Progenitor cell of endocrine pancreas (in vitro differentiated cells): Measurements from ENCODE around the gene PRKACB. TPM values are rescaled to one million over a fixed set of nuclear protein-coding genes. Genes with fewer than 3 reads are reported as not detected.

Experiments used
- DNase-seq: peaks from one replicate; pipeline ENCODE4 v3.0.0; 2021; ENCODE audit warnings: low spot score; ENCODE audit not compliant: unreplicated experiment
- H3K27ac Mint-ChIP-seq: 2 replicates; pipeline ENCODE4 v1.8.0; 2021; ENCODE audit warnings: mild to moderate bottlenecking, moderate library complexity, mixed read lengths
- H3K27me3 Mint-ChIP-seq: 2 replicates; pipeline ENCODE4 v1.8.0; 2021; ENCODE audit warnings: mixed read lengths
- H3K36me3 Mint-ChIP-seq: 2 replicates; pipeline ENCODE4 v1.8.0; 2022; ENCODE audit warnings: mixed read lengths; ENCODE audit not compliant: insufficient read depth
- H3K4me1 Mint-ChIP-seq: 2 replicates; pipeline ENCODE4 v1.8.0; 2021; ENCODE audit warnings: low read depth, mixed read lengths
- H3K4me3 Mint-ChIP-seq: 2 replicates; pipeline ENCODE4 v1.8.0; 2021; ENCODE audit warnings: low read depth, mild to moderate bottlenecking, moderate library complexity, mixed read lengths
- H3K9me3 Mint-ChIP-seq: 2 replicates; pipeline ENCODE4 v1.8.0; 2021; ENCODE audit warnings: low read depth, mixed read lengths
- total RNA-seq: library from RNA; stranded (reverse); gene quantifications from 2 replicates; pipeline ENCODE4 v1.2.1, GENCODE V29; 2021
- TF ChIP-seq, protein P1 (sequence below): fragments of 200-600 bp; sonication (generic); IDR thresholded peaks from one replicate; pipeline ENCODE4 v1.5.0; 2021; ENCODE audit warnings: antibody characterized with exemption, mild to moderate bottlenecking; ENCODE audit not compliant: unreplicated experiment

Gene PRKACB
- total RNA-seq, 1 donor from 2014 or later: 101 TPM

- Mint-ChIP-seq H3K27ac (no peak overlapping the region), H3K4me1 (peaks cover 7% of the 10 kb centered on the region), H3K36me3 (peaks cover 36% of the 10 kb centered on the region), H3K4me3 (no peak overlapping the region), H3K27me3 (no peaks in the 10 kb centered on the region), H3K9me3 (peaks cover 16% of the 10 kb centered on the region)
- no peak for DNase-seq
- TF ChIP-seq, protein P1, sequence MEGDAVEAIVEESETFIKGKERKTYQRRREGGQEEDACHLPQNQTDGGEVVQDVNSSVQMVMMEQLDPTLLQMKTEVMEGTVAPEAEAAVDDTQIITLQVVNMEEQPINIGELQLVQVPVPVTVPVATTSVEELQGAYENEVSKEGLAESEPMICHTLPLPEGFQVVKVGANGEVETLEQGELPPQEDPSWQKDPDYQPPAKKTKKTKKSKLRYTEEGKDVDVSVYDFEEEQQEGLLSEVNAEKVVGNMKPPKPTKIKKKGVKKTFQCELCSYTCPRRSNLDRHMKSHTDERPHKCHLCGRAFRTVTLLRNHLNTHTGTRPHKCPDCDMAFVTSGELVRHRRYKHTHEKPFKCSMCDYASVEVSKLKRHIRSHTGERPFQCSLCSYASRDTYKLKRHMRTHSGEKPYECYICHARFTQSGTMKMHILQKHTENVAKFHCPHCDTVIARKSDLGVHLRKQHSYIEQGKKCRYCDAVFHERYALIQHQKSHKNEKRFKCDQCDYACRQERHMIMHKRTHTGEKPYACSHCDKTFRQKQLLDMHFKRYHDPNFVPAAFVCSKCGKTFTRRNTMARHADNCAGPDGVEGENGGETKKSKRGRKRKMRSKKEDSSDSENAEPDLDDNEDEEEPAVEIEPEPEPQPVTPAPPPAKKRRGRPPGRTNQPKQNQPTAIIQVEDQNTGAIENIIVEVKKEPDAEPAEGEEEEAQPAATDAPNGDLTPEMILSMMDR: no peak
These were observed 12.1 kb downstream of the PRKACB start for GRCh38 chr1:84156210-84156621.

- Mint-ChIP-seq H3K4me3 (no peak overlapping the region), H3K9me3 (peaks cover 24% of the 10 kb centered on the region), H3K27me3 (no peaks in the 10 kb centered on the region), H3K36me3 (peaks cover 32% of the 10 kb centered on the region), H3K27ac (no peak overlapping the region), H3K4me1 (peaks cover 6% of the 10 kb centered on the region)
- TF ChIP-seq, protein P1: no peak
- DNase-seq: no peak
These were observed 15.6 kb downstream of the PRKACB start for GRCh38 chr1:84159533-84160240.

- Mint-ChIP-seq H3K4me1 (peaks cover 14% of the 10 kb centered on the region), H3K36me3 (peaks cover 27% of the 10 kb centered on the region), H3K9me3 (peaks cover 19% of the 10 kb centered on the region), H3K27me3 (no peaks in the 10 kb centered on the region), H3K4me3 (no peak overlapping the region), H3K27ac (no peak overlapping the region)
- TF ChIP-seq, protein P1: no peak
- no peak for DNase-seq
These were observed 18.2 kb downstream of the PRKACB start for GRCh38 chr1:84162295-84162694.

DNA sequence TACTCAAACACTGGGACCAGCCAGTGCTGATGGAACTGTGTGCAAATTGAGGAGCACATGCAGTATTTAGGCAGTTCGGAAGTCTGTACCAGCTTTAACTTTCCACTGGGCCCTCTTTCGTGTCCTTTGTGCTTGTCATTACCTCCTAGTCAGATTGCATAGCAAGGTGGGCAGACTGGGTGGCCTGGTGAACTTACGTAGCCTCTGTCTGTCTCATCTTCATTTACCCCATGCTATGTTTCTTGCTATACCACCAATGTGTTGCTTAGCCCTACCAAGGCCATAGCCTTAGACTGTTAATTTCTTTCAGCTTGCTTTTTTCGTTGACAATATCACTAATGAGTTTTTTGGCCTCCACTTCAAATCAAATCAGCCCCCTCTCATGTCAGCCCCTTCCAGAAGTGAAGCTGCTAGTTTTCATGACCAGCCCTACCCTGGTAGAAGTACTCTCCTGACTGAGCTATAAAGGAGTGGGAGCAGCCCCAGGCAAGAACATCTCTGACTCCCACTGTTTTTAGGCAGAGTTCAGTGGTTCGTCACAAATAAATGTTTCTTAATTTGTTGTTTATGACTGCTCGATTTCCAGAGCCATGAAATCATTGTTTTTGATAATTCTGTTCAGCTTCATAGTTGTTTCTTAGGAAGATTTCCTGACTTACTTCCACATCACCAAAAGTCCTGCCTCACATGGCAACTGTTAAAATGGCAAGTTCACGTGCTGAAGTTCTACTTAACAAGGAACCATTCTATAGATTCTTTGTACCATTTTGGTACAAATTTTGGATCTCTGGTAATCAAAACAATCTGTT is 19.3 kb downstream of the PRKACB start:
- no peak overlapping the region for H3K4me3 Mint-ChIP-seq

DNA sequence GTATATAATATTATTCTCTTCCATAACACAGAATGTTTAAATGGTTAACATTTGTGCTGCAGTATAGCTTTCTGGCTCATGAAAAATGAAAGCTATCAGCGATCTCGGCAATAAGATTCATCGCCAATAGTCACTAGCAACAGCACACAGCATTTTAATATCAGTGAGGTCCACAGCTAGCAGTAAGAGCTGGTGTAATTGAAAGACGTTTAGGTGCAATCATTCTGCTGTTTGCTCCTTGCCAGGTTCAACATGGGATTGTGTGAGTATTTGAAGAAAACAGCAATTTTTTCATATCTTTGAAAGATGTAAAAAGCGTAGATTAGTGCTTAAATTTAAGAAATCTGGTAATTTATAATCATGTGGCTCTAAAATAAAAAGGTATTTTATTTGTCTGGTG is 20.1 kb downstream of the PRKACB start:
- Mint-ChIP-seq H3K36me3 (peaks cover 14% of the 10 kb centered on the region), H3K27me3 (no peaks in the 10 kb centered on the region), H3K9me3 (peaks cover 12% of the 10 kb centered on the region), H3K4me3 (no peak overlapping the region), H3K4me1 (peaks cover 14% of the 10 kb centered on the region), H3K27ac (no peak overlapping the region)
- no peak for DNase-seq
- TF ChIP-seq, protein P1: no peak

More for the DNA sequence above, 19.3 kb downstream of the PRKACB start:
- Mint-ChIP-seq H3K27me3 (no peaks in the 10 kb centered on the region), H3K27ac (peak overlapping the region; percentile 58), H3K36me3 (peaks cover 20% of the 10 kb centered on the region), H3K4me1 (peaks cover 14% of the 10 kb centered on the region), H3K9me3 (peaks cover 19% of the 10 kb centered on the region)
- TF ChIP-seq, protein P1: no peak
- no peak for DNase-seq
